Activated CD8-positive, alpha-beta memory T cell treated with anti-CD3 and anti-CD28 coated beads for 48 hours (primary cell): ENCODE results near the gene SEZ6.

Experiments used
- DNase-seq, 3 experiments: peaks; one replicate each; pipeline ENCODE4 v3.0.0-alpha.2; 2020; ENCODE audit warnings: low read depth in 2 of 3, low spot score in 2 of 3

The SEZ6 gene

GRCh38 chr17:28978356-28978964 is 27.4 kb downstream of the SEZ6 start:
- no peak for DNase-seq

- no peak for DNase-seq
Measured at GRCh38 chr17:28977659-28978355, 28.0 kb downstream of the SEZ6 start.

- DNase-seq = no peak
Measured at GRCh38 chr17:28975646-28976045, 30.2 kb downstream of the SEZ6 start.

- no peak for DNase-seq
Measured at GRCh38 chr17:28975031-28975430, 30.8 kb downstream of the SEZ6 start.

- DNase-seq = no peak
Measured at GRCh38 chr17:28974451-28974850, 31.4 kb downstream of the SEZ6 start.

- no peak for DNase-seq
Measured at GRCh38 chr17:28973425-28973824, 32.4 kb downstream of the SEZ6 start.

- DNase-seq = no peak
Measured at GRCh38 chr17:28972437-28972836, 33.4 kb downstream of the SEZ6 start.

GRCh38 chr17:28970879-28971278 is 35.0 kb downstream of the SEZ6 start:
- no peak for DNase-seq

- DNase-seq = no peak
Measured at GRCh38 chr17:28969706-28970393, 36.0 kb downstream of the SEZ6 start.

- DNase-seq = no peak
Measured at GRCh38 chr17:28968914-28969295, 36.9 kb downstream of the SEZ6 start.

- no peak for DNase-seq
Measured at GRCh38 chr17:28968231-28968913, 37.5 kb downstream of the SEZ6 start.

GRCh38 chr17:28967221-28968135 is 38.4 kb downstream of the SEZ6 start:
- no peak for DNase-seq

- DNase-seq = no peak
Measured at GRCh38 chr17:28963841-28964240, 42.0 kb downstream of the SEZ6 start.

GRCh38 chr17:28963055-28963611 is 42.7 kb downstream of the SEZ6 start:
- no peak for DNase-seq

- DNase-seq = no peak
Measured at GRCh38 chr17:28961391-28961790, 44.4 kb downstream of the SEZ6 start.

- no peak for DNase-seq
Measured at GRCh38 chr17:28960256-28961061, 45.4 kb downstream of the SEZ6 start.

- DNase-seq = no peak
Measured at GRCh38 chr17:28959471-28959871, 46.4 kb downstream of the SEZ6 start.

- no peak for DNase-seq
Measured at GRCh38 chr17:28958820-28959455, 46.9 kb downstream of the SEZ6 start.

GRCh38 chr17:28957992-28958355 is 47.9 kb downstream of the SEZ6 start:
- DNase-seq = no peak
